Measurements from ENCODE around the gene ITPR2.

ITPR2 gene

GRCh38 chr12:26614011-26614616 is 218.9 kb downstream of the ITPR2 start:
- TF ChIP-seq POLR2AphosphoS5 (IDR thresholded peaks at IDR 0.05; ENCODE audit: low read depth, low read length) (no peak), SIN3A (IDR thresholded peaks at IDR 0.05; ENCODE audit: borderline replicate concordance, insufficient read depth, low read length) (no peak), FOXP2 (optimal IDR thresholded peaks at IDR 0.05; ENCODE audit: borderline replicate concordance, extremely low read depth, extremely low read length, insufficient read depth) (no peak), REST (IDR thresholded peaks at IDR 0.05; ENCODE audit: insufficient read depth in 1 of 2, low read depth in 2 of 2, low read length in 2 of 2) (no peak), TAF1 (IDR thresholded peaks at IDR 0.05; ENCODE audit: borderline replicate concordance, insufficient read depth, low read length) (no peak)

GRCh38 chr12:26612203-26612602 is 220.8 kb downstream of the ITPR2 start:
- TF ChIP-seq FOXP2 (optimal IDR thresholded peaks at IDR 0.05; ENCODE audit: borderline replicate concordance, extremely low read depth, extremely low read length, insufficient read depth) (no peak), POLR2AphosphoS5 (IDR thresholded peaks at IDR 0.05; ENCODE audit: low read depth, low read length) (no peak), TAF1 (IDR thresholded peaks at IDR 0.05; ENCODE audit: borderline replicate concordance, insufficient read depth, low read length) (no peak), REST (IDR thresholded peaks at IDR 0.05; ENCODE audit: insufficient read depth in 1 of 2, low read depth in 2 of 2, low read length in 2 of 2) (no peak), SIN3A (IDR thresholded peaks at IDR 0.05; ENCODE audit: borderline replicate concordance, insufficient read depth, low read length) (no peak)

GRCh38 chr12:26611598-26611997 is 221.4 kb downstream of the ITPR2 start:
- TF ChIP-seq FOXP2 (optimal IDR thresholded peaks at IDR 0.05; ENCODE audit: borderline replicate concordance, extremely low read depth, extremely low read length, insufficient read depth): no peak
- no peak for TF ChIP-seq TAF1 (IDR thresholded peaks at IDR 0.05; ENCODE audit: borderline replicate concordance, insufficient read depth, low read length)
- TF ChIP-seq SIN3A (IDR thresholded peaks at IDR 0.05; ENCODE audit: borderline replicate concordance, insufficient read depth, low read length): no peak
- TF ChIP-seq REST (IDR thresholded peaks at IDR 0.05; ENCODE audit: insufficient read depth in 1 of 2, low read depth in 2 of 2, low read length in 2 of 2): no peak

- TF ChIP-seq POLR2AphosphoS5 (IDR thresholded peaks at IDR 0.05; ENCODE audit: low read depth, low read length) (no peak), REST (IDR thresholded peaks at IDR 0.05; ENCODE audit: insufficient read depth in 1 of 2, low read depth in 2 of 2, low read length in 2 of 2) (no peak), TAF1 (IDR thresholded peaks at IDR 0.05; ENCODE audit: borderline replicate concordance, insufficient read depth, low read length) (no peak), FOXP2 (optimal IDR thresholded peaks at IDR 0.05; ENCODE audit: borderline replicate concordance, extremely low read depth, extremely low read length, insufficient read depth) (no peak), SIN3A (IDR thresholded peaks at IDR 0.05; ENCODE audit: borderline replicate concordance, insufficient read depth, low read length) (no peak)
These were observed 222.2 kb downstream of the ITPR2 start for GRCh38 chr12:26610774-26611173.

- no peak for TF ChIP-seq REST (IDR thresholded peaks at IDR 0.05; ENCODE audit: insufficient read depth in 1 of 2, low read depth in 2 of 2, low read length in 2 of 2)
- no peak for TF ChIP-seq FOXP2 (optimal IDR thresholded peaks at IDR 0.05; ENCODE audit: borderline replicate concordance, extremely low read depth, extremely low read length, insufficient read depth)
- TF ChIP-seq POLR2AphosphoS5 (IDR thresholded peaks at IDR 0.05; ENCODE audit: low read depth, low read length): no peak
These were observed 223.0 kb downstream of the ITPR2 start for GRCh38 chr12:26609986-26610385.

Data from PFSK-1 (cell line).